Thyroid gland (tissue), 4 donors: ENCODE measurements around the gene WDR31.

ENCODE experiments used
- POLR2A ChIP-seq, 2 donors: fragments of 450-650 bp; IDR thresholded peaks; one replicate each; pipeline ENCODE4 v1.6.1; 2017; ENCODE audit warnings: antibody characterized with exemption in 2 of 2, mild to moderate bottlenecking in 2 of 2, moderate library complexity in 1 of 2
- TF ChIP-seq, protein P1 (sequence below), 6 experiments: fragments of 200-600 bp in 3 of 6; fragments of 450-650 bp in 3 of 6; sonication (generic) in 3 of 6; IDR thresholded peaks; one replicate each; pipeline ENCODE4 v1.5.1; 2016 to 2019; ENCODE audit warnings: antibody characterized with exemption in 6 of 6, mild to moderate bottlenecking in 2 of 6, inconsistent platforms in 1 of 6, moderate library complexity in 1 of 6

DNA sequence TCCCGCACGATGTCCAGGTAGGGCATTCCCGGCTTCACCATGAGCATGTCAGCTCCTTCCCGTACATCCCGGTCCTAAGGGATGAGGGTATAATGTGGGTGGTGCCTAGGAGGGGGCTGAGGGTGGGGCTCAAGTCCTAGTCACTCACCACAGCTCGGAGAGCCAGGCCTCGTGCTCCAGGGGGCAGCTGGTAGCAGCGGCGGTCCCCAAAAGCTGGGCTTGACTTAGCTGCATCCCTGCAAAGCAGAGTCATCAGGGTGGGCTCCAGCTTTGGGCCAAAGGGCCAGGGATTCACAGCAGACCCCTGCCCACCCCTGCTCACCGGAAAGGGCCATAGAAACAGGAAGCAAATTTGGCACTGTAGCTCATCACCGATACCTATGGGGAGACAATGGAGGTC, 49.4 kb upstream of the WDR31 start:
- TF ChIP-seq, protein P1, sequence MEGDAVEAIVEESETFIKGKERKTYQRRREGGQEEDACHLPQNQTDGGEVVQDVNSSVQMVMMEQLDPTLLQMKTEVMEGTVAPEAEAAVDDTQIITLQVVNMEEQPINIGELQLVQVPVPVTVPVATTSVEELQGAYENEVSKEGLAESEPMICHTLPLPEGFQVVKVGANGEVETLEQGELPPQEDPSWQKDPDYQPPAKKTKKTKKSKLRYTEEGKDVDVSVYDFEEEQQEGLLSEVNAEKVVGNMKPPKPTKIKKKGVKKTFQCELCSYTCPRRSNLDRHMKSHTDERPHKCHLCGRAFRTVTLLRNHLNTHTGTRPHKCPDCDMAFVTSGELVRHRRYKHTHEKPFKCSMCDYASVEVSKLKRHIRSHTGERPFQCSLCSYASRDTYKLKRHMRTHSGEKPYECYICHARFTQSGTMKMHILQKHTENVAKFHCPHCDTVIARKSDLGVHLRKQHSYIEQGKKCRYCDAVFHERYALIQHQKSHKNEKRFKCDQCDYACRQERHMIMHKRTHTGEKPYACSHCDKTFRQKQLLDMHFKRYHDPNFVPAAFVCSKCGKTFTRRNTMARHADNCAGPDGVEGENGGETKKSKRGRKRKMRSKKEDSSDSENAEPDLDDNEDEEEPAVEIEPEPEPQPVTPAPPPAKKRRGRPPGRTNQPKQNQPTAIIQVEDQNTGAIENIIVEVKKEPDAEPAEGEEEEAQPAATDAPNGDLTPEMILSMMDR (IDR thresholded peaks at IDR 0.05), result no peak
- TF ChIP-seq POLR2A (IDR thresholded peaks at IDR 0.05), result no peak
